H9 (cell line): ENCODE results near the gene TRPC5OS. TPM values are rescaled to one million over a fixed set of nuclear protein-coding genes. Genes with fewer than 3 reads are reported as not detected.

ENCODE experiments used
- DNase-seq: peaks from one replicate; pipeline ENCODE4 v3.0.0-alpha.2; 2017
- H2AFZ ChIP-seq: one replicate; pipeline ENCODE4 v1.6.1; 2013; ENCODE audit warnings: mild to moderate bottlenecking, low read length, control low read depth, moderate library complexity
- H2AK5ac ChIP-seq: 2 replicates; pipeline ENCODE4 v1.6.1; 2013; ENCODE audit warnings: low read length, control low read depth, mixed read lengths; ENCODE audit not compliant: insufficient read length
- H2BK120ac ChIP-seq: one replicate; pipeline ENCODE4 v1.6.1; 2013; ENCODE audit warnings: low read depth, mild to moderate bottlenecking, low read length, control low read depth, inconsistent platforms; ENCODE audit not compliant: poor library complexity, severe bottlenecking
- H2BK12ac ChIP-seq: 2 replicates; pipeline ENCODE4 v1.6.1; 2013; ENCODE audit warnings: low read length, control low read depth, mixed read lengths, low read depth; ENCODE audit not compliant: insufficient read length
- H2BK15ac ChIP-seq: 2 replicates; pipeline ENCODE4 v1.6.1; 2013; ENCODE audit warnings: low read depth, low read length, control low read depth
- H2BK20ac ChIP-seq: one replicate; pipeline ENCODE4 v1.6.1; 2013; ENCODE audit warnings: low read depth, mild to moderate bottlenecking, low read length, control low read depth, inconsistent platforms; ENCODE audit not compliant: poor library complexity, severe bottlenecking
- H2BK5ac ChIP-seq: 2 replicates; pipeline ENCODE4 v1.6.1; 2013; ENCODE audit warnings: low read length, control low read depth, mixed read lengths; ENCODE audit not compliant: insufficient read length
- H3K14ac ChIP-seq: 2 replicates; pipeline ENCODE4 v1.6.1; 2013; ENCODE audit warnings: low read length, control low read depth; ENCODE audit not compliant: insufficient read depth
- H3K18ac ChIP-seq: 2 replicates; pipeline ENCODE4 v1.6.1; 2013; ENCODE audit warnings: low read depth, mild to moderate bottlenecking, mixed read lengths, low read length, control low read depth; ENCODE audit not compliant: insufficient read length
- H3K23ac ChIP-seq: 2 replicates; pipeline ENCODE4 v1.6.1; 2013; ENCODE audit warnings: low read length, control low read depth, mixed read lengths, low read depth; ENCODE audit not compliant: insufficient read length
- H3K23me2 ChIP-seq: 2 replicates; pipeline ENCODE4 v1.6.1; 2013; ENCODE audit warnings: low read depth, mild to moderate bottlenecking, mixed read lengths, low read length, control low read depth; ENCODE audit not compliant: insufficient read length, poor library complexity, severe bottlenecking
- H3K27ac ChIP-seq: 2 replicates; pipeline ENCODE4 v1.5.1; 2013; ENCODE audit warnings: low read length, control low read depth, mixed read lengths, low read depth; ENCODE audit not compliant: insufficient read length
- H3K27me3 ChIP-seq: 2 replicates; pipeline ENCODE4 v1.6.1; 2013; ENCODE audit warnings: low read length, control low read depth, inconsistent platforms; ENCODE audit not compliant: insufficient read depth
- H3K4ac ChIP-seq: 2 replicates; pipeline ENCODE4 v1.6.1; 2013; ENCODE audit warnings: low read depth, mild to moderate bottlenecking, control low read depth, inconsistent platforms, low read length, moderate library complexity
- H3K4me1 ChIP-seq: 2 replicates; pipeline ENCODE4 v1.6.1; 2013; ENCODE audit warnings: low read length, control low read depth, inconsistent platforms; ENCODE audit not compliant: insufficient read depth
- H3K4me2 ChIP-seq: 2 replicates; pipeline ENCODE4 v1.6.1; 2013; ENCODE audit warnings: low read length, control low read depth, mixed read lengths; ENCODE audit not compliant: insufficient read length, insufficient read depth
- H3K56ac ChIP-seq: 2 replicates; pipeline ENCODE4 v1.6.1; 2013; ENCODE audit warnings: low read depth, mild to moderate bottlenecking, mixed read lengths, low read length, control low read depth; ENCODE audit not compliant: insufficient read length
- H3K79me1 ChIP-seq: 2 replicates; pipeline ENCODE4 v1.6.1; 2013; ENCODE audit warnings: low read depth, mild to moderate bottlenecking, moderate library complexity, low read length, control low read depth, inconsistent platforms; ENCODE audit not compliant: insufficient read depth, poor library complexity, severe bottlenecking
- H3K79me2 ChIP-seq: 2 replicates; pipeline ENCODE4 v1.6.1; 2013; ENCODE audit warnings: low read length, control low read depth, inconsistent platforms; ENCODE audit not compliant: insufficient read depth
- H3K9ac ChIP-seq: 2 replicates; pipeline ENCODE4 v1.6.1; 2013; ENCODE audit warnings: low read length, control low read depth, mixed read lengths; ENCODE audit not compliant: insufficient read length; ENCODE audit errors: extremely low read depth
- H3K9me3 ChIP-seq: one replicate; pipeline ENCODE4 v1.6.1; 2013; ENCODE audit warnings: low read depth, low read length, inconsistent platforms; ENCODE audit not compliant: control insufficient read depth
- H3T11ph ChIP-seq: one replicate; pipeline ENCODE4 v1.6.1; 2013; ENCODE audit warnings: mild to moderate bottlenecking, low read length, control low read depth, inconsistent platforms
- H4K20me1 ChIP-seq: one replicate; pipeline ENCODE4 v1.6.1; 2013; ENCODE audit not compliant: control insufficient read depth, insufficient read length, insufficient read depth
- H4K5ac ChIP-seq: 2 replicates; pipeline ENCODE4 v1.6.1; 2013; ENCODE audit warnings: low read depth, mild to moderate bottlenecking, mixed read lengths, low read length, control low read depth; ENCODE audit not compliant: insufficient read length
- H4K8ac ChIP-seq: replicated peaks from 2 replicates; pipeline ENCODE4 v1.6.1; 2013; ENCODE audit warnings: low read length, control low read depth, mixed read lengths, low read depth; ENCODE audit not compliant: insufficient read length
- H4K91ac ChIP-seq: 2 replicates; pipeline ENCODE4 v1.6.1; 2013; ENCODE audit warnings: low read depth, mild to moderate bottlenecking, moderate library complexity, mixed read lengths, low read length, control low read depth; ENCODE audit not compliant: insufficient read length
- H3K27ac Mint-ChIP-seq, 3 experiments: 2 replicates in 2 of 3; 3 replicates in 1 of 3; pipeline ENCODE4 v1.8.0; 2020 to 2021; ENCODE audit warnings: mixed read lengths in 3 of 3, mild to moderate bottlenecking in 1 of 3, moderate library complexity in 1 of 3
- H3K27me3 Mint-ChIP-seq: 2 replicates; pipeline ENCODE4 v1.8.0; 2021; ENCODE audit warnings: low read depth, mild to moderate bottlenecking, moderate library complexity, mixed read lengths
- H3K36me3 Mint-ChIP-seq, 3 experiments: 2 replicates in 2 of 3; 3 replicates in 1 of 3; pipeline ENCODE4 v1.8.0; 2020 to 2021; ENCODE audit warnings: low read depth in 3 of 3, mixed read lengths in 3 of 3; ENCODE audit not compliant: insufficient read depth in 1 of 3
- H3K4me1 Mint-ChIP-seq, 2 experiments: 2 replicates each; pipeline ENCODE4 v1.8.0; 2020; ENCODE audit warnings: mixed read lengths in 2 of 2
- H3K4me3 Mint-ChIP-seq, 2 experiments: 2 replicates in 1 of 2; 3 replicates in 1 of 2; pipeline ENCODE4 v1.8.0; 2020 to 2021; ENCODE audit warnings: mild to moderate bottlenecking in 2 of 2, mixed read lengths in 2 of 2, moderate library complexity in 1 of 2
- H3K9me3 Mint-ChIP-seq, 2 experiments: 2 replicates in 1 of 2; 3 replicates in 1 of 2; pipeline ENCODE4 v1.8.0; 2020; ENCODE audit warnings: mild to moderate bottlenecking in 2 of 2, mixed read lengths in 2 of 2, moderate library complexity in 1 of 2
- CTCF ChIP-seq: fragments of 200-600 bp; sonication (generic); conservative IDR thresholded peaks from 3 replicates; pipeline ENCODE4 v1.8.0; 2021; ENCODE audit warnings: antibody characterized with exemption, mild to moderate bottlenecking
- WGBS: extraction: QIAGEN DNeasy Blood & Tissue Kit; methylation state at CpG from one replicate; pipeline ENCODE4 v1.1.7; 2013; ENCODE audit warnings: missing lambda C conversion rate, low lambda C conversion rate, mixed read lengths; ENCODE audit not compliant: insufficient read length; ENCODE audit errors: extremely low coverage; 5-methylcytosine and 5-hydroxymethylcytosine counted together
- total RNA-seq: library from RNA; stranded (reverse); gene quantifications from 2 replicates; pipeline ENCODE4 v1.2.1, GENCODE V29; 2021

TRPC5OS gene
- total RNA-seq, 1 experiment from 2014 or later, result not detected

GRCh38 chrX:111848541-111848940 is 27.4 kb upstream of the TRPC5OS start:
- no peak for TF ChIP-seq CTCF

More at GRCh38 chrX:111848541-111848940, 27.4 kb upstream of the TRPC5OS start:
- no peaks in the 10 kb centered on the region for H3K9me3 Mint-ChIP-seq
- Histone ChIP-seq H3K23ac (no peak overlapping the region), H2BK15ac (no peak overlapping the region), H3K14ac (no peak overlapping the region), H3K9ac (no peak overlapping the region), H2AFZ (no peak overlapping the region), H3K4me1 (no peaks in the 10 kb centered on the region), H3K79me1 (no peaks in the 10 kb centered on the region), H2BK12ac (no peak overlapping the region), H3K23me2 (no peaks in the 10 kb centered on the region), H4K20me1 (no peaks in the 10 kb centered on the region), H3T11ph (no peak overlapping the region), H3K56ac (no peak overlapping the region), H3K79me2 (no peaks in the 10 kb centered on the region), H4K5ac (no peak overlapping the region), H3K4ac (no peak overlapping the region), H3K9me3 (no peaks in the 10 kb centered on the region), H3K4me2 (no peak overlapping the region), H2AK5ac (no peak overlapping the region), H3K18ac (no peak overlapping the region), H3K27me3 (no peaks in the 10 kb centered on the region), H3K27ac (no peak overlapping the region), H2BK5ac (no peak overlapping the region), H4K91ac (no peak overlapping the region), H4K8ac (no peak overlapping the region), H2BK20ac (no peak overlapping the region), H2BK120ac (no peak overlapping the region)
- no CpG with 5 or more reads among the region's 5 CpGs for whole genome bisulfite sequencing
- H3K4me1 Mint-ChIP-seq, result peaks cover 2 to 5% of the 10 kb centered on the region in 2 experiments; a peak in 3 of 4 replicates
- no peak overlapping the region for H3K4me3 Mint-ChIP-seq
- no peaks in the 10 kb centered on the region for H3K36me3 Mint-ChIP-seq
- H3K27me3 Mint-ChIP-seq, result no peaks in the 10 kb centered on the region
- no peak overlapping the region for H3K27ac Mint-ChIP-seq
- no peak for DNase-seq
